Cerebellar nuclear complex (tissue), 1 donor: ENCODE data around the gene BAIAP2L2.

ENCODE experiments used
- DNase-seq, 2 experiments: peaks; one replicate each; lab custom pipeline; 2025; lab: John Stamatoyannopoulos, UW

Gene BAIAP2L2

GRCh38 chr22:38068641-38069371 lies 41.7 kb downstream of the BAIAP2L2 start:
- no peak for DNase-seq

GRCh38 chr22:38067761-38068360 lies 42.6 kb downstream of the BAIAP2L2 start:
- DNase-seq: no peak

- DNase-seq: no peak
Measured at GRCh38 chr22:38067028-38067415, 43.5 kb downstream of the BAIAP2L2 start.

DNA sequence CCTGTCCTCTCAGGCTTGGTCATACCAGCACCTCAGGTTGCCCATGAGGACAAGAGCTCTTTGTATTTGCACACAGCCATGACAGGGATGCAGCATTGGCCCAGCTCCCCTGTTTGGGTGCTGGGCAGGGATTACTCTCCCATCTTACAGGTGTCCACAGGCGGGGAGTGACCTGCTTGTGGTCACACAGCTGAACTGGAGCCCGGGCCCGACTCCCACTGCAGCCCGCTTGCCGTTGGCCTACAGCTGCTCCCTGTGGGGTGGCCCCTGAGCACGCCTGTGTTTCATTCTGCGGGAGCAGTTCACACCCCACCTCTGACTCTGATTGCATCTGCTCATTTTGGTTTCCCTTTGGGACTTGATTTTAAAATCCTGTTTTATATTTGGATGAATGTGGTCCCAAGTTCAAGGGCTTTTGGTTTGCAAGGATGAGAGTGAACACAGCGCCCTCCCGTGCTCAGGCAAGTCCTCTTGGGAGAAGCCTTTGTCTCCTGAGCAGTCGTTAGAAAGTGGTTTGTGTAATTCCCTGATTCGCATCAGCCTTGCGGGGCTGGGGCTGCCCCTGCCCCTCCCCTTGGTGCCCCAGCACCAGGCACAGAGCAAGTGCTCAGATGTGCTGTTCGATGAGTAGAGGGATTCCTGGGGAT lies 44.0 kb downstream of the BAIAP2L2 start:
- no peak for DNase-seq

GRCh38 chr22:38065539-38065938 lies 44.9 kb downstream of the BAIAP2L2 start:
- DNase-seq: no peak

- DNase-seq: no peak
Measured at GRCh38 chr22:38062791-38063190, 47.7 kb downstream of the BAIAP2L2 start.

GRCh38 chr22:38056969-38057891 lies 53.3 kb downstream of the BAIAP2L2 start, which contains the start of gene PICK1:
TSS of gene PICK1 (plus strand) at chr22:38057404. CDS start at chr22:38057810, 406 bp downstream.
- peak; percentile 87 to 90 for DNase-seq

GRCh38 chr22:38051900-38052862 lies 58.3 kb downstream of the BAIAP2L2 start:
- peak in 1 of 2 experiments; percentile 45 for DNase-seq

GRCh38 chr22:38051261-38051660 lies 59.2 kb downstream of the BAIAP2L2 start:
- DNase-seq: no peak

GRCh38 chr22:38050720-38051119 lies 59.8 kb downstream of the BAIAP2L2 start:
- DNase-seq: no peak

GRCh38 chr22:38049812-38050619 lies 60.5 kb downstream of the BAIAP2L2 start:
- no peak for DNase-seq

- no peak for DNase-seq
Measured at GRCh38 chr22:38046070-38046748, 64.3 kb downstream of the BAIAP2L2 start.

GRCh38 chr22:38043151-38044039 lies 67.1 kb downstream of the BAIAP2L2 start:
- DNase-seq: no peak

- DNase-seq: no peak
Measured at GRCh38 chr22:38042488-38042790, 68.0 kb downstream of the BAIAP2L2 start.

GRCh38 chr22:38041760-38042487 lies 68.6 kb downstream of the BAIAP2L2 start:
- DNase-seq: no peak

DNA sequence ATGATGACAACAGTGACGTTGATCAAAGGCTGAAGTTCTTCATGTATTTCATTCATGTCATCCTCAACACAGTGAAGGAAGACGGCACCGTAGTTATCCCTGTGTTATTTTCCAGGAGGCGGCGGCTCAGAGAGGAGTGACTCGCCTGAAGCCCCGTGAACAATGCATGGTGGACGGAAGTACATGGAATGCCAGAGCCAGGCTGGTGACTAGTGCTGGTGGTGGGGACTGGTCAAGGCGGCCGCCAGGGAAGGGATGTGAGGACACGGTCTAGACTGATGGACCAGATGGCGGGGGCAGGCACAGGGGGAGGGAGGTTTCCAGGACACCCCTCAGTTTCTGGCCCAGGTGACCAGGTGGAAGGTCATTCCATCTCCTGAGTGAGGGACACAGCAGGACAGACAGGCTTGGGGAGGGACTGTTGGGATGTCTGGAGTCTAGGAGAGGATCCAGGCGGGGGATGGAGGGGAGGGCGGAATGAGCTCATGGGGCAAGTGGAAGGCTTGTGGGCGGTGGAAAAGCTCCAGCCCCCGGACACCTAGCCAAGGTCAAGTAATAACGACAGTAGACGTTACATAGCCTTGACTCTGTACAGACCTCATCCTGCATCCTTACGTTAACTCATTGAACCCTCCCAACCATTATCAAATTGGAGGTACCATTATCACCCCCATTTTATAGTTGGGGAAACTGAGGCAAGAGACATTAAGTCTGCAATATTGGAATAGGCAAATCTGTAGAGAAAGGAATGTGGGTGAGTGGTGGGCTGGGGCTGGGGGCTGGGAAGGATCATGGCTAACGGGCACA lies 69.3 kb downstream of the BAIAP2L2 start:
- DNase-seq: no peak
